Embryonic facial prominence (tissue), 1 donor: ENCODE measurements around the gene KCND3.

ENCODE experiments used
- DNase-seq: peaks from one replicate; pipeline ENCODE4 v3.0.0-alpha.2; 2016; ENCODE audit errors: extremely low spot score

The KCND3 gene

DNA sequence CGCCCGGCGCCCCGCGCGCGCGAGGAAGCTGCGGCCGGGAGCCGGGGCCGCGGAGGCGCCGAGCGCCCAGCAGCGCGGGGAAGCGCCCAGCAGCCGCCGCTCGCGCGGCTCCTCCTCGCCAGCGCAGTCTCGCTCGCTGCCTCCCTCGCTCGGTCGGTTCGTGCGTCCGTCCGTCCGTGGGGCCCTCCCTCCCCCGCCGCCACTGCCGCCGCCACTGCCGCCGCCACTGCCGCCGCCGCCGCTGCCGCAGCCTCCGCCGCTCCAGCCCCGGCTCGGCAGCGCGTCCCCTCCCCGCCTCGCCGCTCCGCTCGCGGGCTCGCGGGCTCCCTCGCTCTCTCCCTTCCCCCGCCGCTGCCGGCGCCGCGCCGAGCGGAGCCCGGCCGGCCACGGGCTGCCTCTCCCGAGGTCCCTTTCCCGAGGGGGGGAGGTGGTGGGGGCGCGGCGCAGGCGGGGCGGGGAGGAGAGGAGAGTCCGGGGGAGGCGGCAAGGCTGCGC, at the start of gene KCND3:
Gene KCND3, minus strand, starts transcription at position 138 of the 495 bp plus-strand sequence.
- no peak for DNase-seq

DNA sequence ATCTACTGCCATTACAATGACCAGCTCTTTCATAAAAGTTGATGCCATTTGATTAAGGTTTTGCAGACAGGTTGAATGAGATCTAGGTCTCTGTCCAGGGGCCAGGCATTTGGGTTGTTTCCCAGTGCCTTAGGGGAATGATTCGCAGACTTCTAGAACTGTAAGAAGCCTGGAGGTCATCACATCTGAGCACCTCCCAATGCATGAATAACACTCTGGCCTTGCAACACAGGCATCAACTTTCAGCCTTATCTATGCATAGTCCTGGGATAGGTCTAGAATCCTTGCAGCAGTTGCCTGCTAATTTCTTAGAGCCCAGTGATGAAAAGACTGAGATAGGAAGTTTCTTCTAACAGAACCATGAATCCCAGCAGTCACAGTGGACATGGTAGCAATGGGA, 44.8 kb upstream of the KCND3 start:
- DNase-seq, result no peak

- DNase-seq, result no peak
Measured at GRCh38 chr1:112033439-112034120, 44.1 kb upstream of the KCND3 start.

DNA sequence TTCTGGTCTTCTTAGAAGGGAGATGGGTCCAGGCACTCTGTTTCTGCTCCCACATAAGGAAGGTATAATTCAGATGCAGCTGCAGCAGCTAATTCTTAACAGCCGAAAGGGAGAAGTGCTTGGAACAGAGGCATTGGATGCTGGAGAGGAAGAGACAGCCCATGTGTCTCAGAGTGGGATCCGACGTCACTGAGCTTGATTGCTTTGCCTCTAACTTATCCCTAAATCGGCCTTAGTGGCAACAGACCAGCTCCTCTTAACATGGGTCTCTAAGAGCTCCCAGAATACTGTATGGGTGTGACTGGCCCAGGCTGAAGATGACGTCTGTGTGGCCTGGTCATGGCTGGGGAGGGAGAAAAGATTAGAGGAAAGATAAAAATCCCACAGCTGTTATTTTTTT, 40.7 kb upstream of the KCND3 start:
- DNase-seq, result no peak

- DNase-seq, result no peak
Measured at GRCh38 chr1:112027696-112028095, 38.2 kb upstream of the KCND3 start.

DNA sequence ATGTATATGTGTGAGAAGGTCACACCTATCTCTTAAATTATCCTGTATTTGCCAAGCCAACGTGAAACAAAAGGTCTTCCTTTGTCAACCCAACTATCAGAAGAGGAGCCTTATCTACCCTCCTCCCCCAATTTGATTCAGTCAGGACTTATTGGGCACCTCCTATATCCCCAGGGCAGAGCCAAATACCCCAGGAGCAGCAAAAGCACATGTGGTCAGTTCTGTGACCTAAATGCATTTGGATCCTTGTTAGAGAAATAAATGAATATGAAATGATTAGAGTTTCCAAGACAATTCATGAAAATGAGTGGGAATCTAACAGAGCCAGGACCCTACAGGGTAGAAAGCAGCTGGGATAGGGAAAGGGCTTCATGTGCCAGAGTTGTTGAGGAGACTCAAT, 37.0 kb upstream of the KCND3 start:
- DNase-seq, result no peak

DNA sequence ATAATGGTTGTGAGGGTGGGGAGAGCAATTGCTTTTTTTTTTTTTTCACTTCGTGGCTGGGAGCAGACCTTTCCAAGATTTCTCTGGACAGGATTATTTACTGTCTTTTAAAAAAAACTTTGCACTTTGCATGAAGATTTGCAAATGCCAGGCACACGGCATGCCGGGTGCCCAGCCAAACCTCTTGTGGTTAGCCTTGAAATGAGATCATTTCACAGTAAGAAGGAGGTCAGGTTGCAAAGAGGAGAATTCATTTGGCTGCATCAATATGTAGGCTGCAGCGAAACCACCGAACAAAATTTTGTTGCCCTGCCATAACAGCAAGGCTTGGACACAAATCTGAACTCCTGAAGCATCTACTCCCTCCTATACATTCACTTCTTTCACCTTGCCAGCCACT, 36.5 kb upstream of the KCND3 start:
- no peak for DNase-seq

GRCh38 chr1:112021263-112021662, 31.8 kb upstream of the KCND3 start:
- DNase-seq, result no peak

GRCh38 chr1:112017183-112017582, 27.7 kb upstream of the KCND3 start:
- DNase-seq, result no peak

DNA sequence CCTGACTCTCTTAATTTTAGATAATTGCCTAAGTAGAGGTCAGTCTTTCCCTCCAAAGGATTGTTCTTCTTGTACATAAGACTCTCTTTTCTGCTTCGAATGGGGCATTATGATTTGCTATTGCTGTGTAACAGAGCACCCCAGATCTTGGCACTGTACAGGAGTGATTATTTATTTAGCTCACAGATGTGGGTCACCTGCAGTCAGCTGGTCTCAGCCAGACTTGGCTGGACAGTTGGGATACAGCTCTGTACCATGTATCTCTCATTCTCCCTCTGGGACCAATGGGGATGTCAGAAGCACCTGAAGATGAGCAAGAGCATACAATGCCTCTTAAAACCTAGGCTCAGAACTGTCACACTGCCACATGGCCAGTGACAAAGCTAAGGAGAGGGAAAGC, 23.4 kb upstream of the KCND3 start:
- no peak for DNase-seq

DNA sequence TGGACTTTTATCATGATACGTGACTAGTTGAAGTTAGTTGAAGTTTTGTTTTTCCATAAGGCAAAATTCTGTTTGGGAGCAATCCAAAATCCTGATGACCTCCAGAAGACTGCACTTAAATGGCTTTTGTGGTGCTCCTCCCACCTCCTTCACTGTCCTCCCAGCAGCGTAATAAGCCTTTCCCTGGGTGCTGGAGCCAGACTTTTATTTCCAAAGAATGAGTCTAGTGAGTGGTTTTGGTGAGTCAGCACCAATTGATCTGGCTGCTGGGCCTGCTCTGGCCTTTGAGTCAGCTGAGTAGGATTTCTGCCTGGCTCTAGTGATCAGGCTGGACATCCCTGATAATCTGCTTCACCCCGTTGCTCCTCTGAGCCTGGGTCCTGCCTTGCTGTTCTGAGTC, 21.7 kb upstream of the KCND3 start:
- DNase-seq, result no peak

GRCh38 chr1:112007169-112007568, 17.7 kb upstream of the KCND3 start:
- no peak for DNase-seq

GRCh38 chr1:112006416-112007025, 17.1 kb upstream of the KCND3 start:
- no peak for DNase-seq

GRCh38 chr1:112004076-112004475, 14.6 kb upstream of the KCND3 start:
- no peak for DNase-seq

GRCh38 chr1:112002514-112002913, 13.0 kb upstream of the KCND3 start:
- no peak for DNase-seq

- DNase-seq, result no peak
Measured at GRCh38 chr1:112001436-112001835, 12.0 kb upstream of the KCND3 start.

DNA sequence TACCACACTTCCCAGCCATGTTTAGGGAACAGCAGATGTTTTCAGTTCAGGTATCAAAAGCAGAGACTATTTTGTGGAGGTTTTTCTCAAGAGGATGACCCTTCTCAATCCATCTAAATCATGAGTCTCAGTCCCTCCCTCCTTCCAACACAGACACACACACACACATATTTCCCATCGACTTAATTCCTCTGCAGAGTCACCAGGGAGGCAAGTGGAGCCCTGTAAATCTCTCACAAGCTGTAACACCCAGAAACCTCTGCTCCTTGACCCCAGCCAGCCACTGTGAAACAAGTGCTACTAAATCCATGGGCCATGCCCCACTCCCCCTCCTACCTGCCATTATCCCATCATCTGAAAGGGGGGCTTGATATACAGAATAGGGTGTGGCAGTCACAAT, 10.6 kb upstream of the KCND3 start:
- DNase-seq, result no peak

DNA sequence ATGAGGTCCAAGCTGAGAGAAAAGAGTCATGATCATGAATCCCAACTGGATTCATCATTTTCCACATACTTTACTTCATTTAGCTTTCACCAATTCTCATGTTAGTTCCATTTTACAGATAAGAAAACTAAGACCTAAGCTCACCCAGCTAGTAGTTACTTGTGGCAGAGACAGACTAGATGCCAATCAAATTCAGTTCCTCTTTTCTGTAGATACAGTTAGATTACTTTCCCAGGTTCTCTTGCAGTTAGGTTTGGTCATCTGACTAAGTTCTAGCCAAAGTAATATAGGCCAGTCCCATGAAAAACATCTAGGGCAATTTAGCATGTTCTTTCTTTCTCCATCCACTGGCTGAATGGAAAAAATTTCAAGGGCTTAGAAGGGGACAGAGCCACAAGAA, 8.9 kb upstream of the KCND3 start:
- no peak for DNase-seq

- no peak for DNase-seq
Measured at GRCh38 chr1:111992476-111992875, 3.0 kb upstream of the KCND3 start.

- DNase-seq, result peak; percentile 12
Measured at GRCh38 chr1:111990878-111991718, 1.6 kb upstream of the KCND3 start.

GRCh38 chr1:111990026-111990877, 784 bp upstream of the KCND3 start:
- no peak for DNase-seq
